ENCODE measurements around the gene AEBP1.

DNA sequence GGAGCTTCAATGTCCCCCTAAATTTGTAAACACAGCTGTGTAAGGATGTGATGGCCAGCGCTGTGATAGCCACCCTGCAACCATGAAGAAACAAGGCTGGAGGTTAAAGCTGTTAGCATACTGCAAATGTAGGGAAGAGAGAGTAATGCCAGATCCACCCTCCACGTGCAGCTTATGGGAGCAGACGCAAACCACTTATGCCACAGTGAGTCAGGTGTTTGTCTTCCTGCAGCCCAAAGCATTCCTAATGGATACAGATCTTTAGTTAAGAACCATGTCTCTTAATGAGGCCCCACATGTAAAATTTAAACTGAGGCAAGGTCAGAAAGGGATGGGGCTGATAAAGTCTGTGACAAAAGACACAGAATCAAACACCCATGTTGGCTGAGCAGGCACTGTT lies 50.6 kb downstream of the AEBP1 start:
- TF ChIP-seq, protein P1, sequence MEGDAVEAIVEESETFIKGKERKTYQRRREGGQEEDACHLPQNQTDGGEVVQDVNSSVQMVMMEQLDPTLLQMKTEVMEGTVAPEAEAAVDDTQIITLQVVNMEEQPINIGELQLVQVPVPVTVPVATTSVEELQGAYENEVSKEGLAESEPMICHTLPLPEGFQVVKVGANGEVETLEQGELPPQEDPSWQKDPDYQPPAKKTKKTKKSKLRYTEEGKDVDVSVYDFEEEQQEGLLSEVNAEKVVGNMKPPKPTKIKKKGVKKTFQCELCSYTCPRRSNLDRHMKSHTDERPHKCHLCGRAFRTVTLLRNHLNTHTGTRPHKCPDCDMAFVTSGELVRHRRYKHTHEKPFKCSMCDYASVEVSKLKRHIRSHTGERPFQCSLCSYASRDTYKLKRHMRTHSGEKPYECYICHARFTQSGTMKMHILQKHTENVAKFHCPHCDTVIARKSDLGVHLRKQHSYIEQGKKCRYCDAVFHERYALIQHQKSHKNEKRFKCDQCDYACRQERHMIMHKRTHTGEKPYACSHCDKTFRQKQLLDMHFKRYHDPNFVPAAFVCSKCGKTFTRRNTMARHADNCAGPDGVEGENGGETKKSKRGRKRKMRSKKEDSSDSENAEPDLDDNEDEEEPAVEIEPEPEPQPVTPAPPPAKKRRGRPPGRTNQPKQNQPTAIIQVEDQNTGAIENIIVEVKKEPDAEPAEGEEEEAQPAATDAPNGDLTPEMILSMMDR (IDR thresholded peaks at IDR 0.05): no peak
- TF ChIP-seq POLR2A (IDR thresholded peaks at IDR 0.05): no peak
